GM23338 (cell line): ENCODE measurements around the gene FRMD3.

Experiments
- CREB1 ChIP-seq: fragments of 250-450 bp; sonication (Bioruptor Pico); IDR thresholded peaks from 2 replicates; pipeline ENCODE4 v1.5.0; 2020; ENCODE audit warnings: low read depth, mild to moderate bottlenecking, moderate library complexity
- CTCF ChIP-seq, 2 experiments: fragments of 200-600 bp in 1 of 2; sonication (generic) in 1 of 2; conservative IDR thresholded peaks; 2 replicates each; pipeline versions ENCODE4 v1.5.1 to v1.6.1; 2016 to 2017; ENCODE audit warnings: antibody characterized with exemption in 2 of 2, low read depth in 2 of 2, mild to moderate bottlenecking in 2 of 2, moderate library complexity in 1 of 2
- EZH2 ChIP-seq: fragments of 200-600 bp; sonication (generic); IDR thresholded peaks from one replicate; pipeline ENCODE4 v1.8.0; 2017; ENCODE audit warnings: antibody characterized with exemption, mild to moderate bottlenecking, low read depth; ENCODE audit not compliant: unreplicated experiment
- POLR2AphosphoS5 ChIP-seq: IDR thresholded peaks from 2 replicates; pipeline ENCODE4 v1.6.1; 2016; ENCODE audit warnings: antibody characterized with exemption, low read depth
- REST ChIP-seq: IDR thresholded peaks from one replicate; pipeline ENCODE4 v1.6.1; 2018; ENCODE audit warnings: antibody characterized with exemption; ENCODE audit not compliant: unreplicated experiment
- STAT1 ChIP-seq: IDR thresholded peaks from one replicate; pipeline ENCODE4 v1.6.1; 2016; ENCODE audit warnings: antibody characterized with exemption; ENCODE audit not compliant: unreplicated experiment
- ZNF114 ChIP-seq: fragments of 250-450 bp; sonication (Bioruptor Pico); IDR thresholded peaks from 2 replicates; pipeline ENCODE4 v1.5.0; 2020; ENCODE audit warnings: mild to moderate bottlenecking, moderate library complexity
- ZNF462 ChIP-seq: fragments of 250-450 bp; sonication (Bioruptor Pico); IDR thresholded peaks from 2 replicates; pipeline ENCODE4 v1.5.0; 2020; ENCODE audit warnings: mild to moderate bottlenecking, moderate library complexity

GRCh38 chr9:83403527-83404238, 134.5 kb downstream of the FRMD3 start:
- no peak for TF ChIP-seq CTCF (conservative IDR thresholded peaks at IDR 0.05; ENCODE audit: low read depth in 2 of 2)
- TF ChIP-seq REST = no peak
- no peak for TF ChIP-seq ZNF114 (CRISPR knock-in tag)
- TF ChIP-seq POLR2AphosphoS5 = no peak
- TF ChIP-seq EZH2 = no peak
- TF ChIP-seq STAT1 = no peak
- no peak for TF ChIP-seq CREB1
- TF ChIP-seq ZNF462 (CRISPR knock-in tag) = no peak
